HG02642 (cell line): Measurements from ENCODE around the gene KRTAP5-4.
"Not testable (repeated sequence)": the region's sequence is repeated elsewhere in the genome, so short reads cannot be mapped to it uniquely, and the experiment has no call there.

Source experiments
- ATAC-seq: cut with Tn5 transposase; IDR thresholded peaks from one replicate; pipeline ENCODE4 v1.9.1; 2021; ENCODE audit warnings: mild to moderate bottlenecking; ENCODE audit not compliant: unreplicated experiment, poor library complexity

Gene KRTAP5-4

DNA sequence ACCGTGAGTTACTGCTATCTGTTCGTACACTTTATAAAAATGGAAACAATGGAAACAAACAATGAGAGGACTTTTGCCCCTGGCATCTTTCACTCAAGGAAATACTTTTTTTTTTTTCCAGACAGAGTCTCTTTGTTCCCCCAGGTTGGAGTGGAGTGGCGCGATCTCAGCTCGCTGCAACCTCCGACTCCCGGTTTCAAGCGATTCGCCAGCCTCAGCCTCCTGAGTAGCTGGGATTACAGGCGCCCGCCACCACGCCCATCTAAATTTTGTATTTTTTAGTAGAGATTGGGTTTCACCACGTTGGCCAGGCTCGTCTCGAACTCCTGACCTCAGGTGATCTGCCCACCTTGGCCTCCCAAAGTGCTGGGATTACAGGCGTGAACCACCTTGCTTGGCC, 46.2 kb downstream of the KRTAP5-4 start:
- not testable (repeated sequence) for ATAC-seq

DNA sequence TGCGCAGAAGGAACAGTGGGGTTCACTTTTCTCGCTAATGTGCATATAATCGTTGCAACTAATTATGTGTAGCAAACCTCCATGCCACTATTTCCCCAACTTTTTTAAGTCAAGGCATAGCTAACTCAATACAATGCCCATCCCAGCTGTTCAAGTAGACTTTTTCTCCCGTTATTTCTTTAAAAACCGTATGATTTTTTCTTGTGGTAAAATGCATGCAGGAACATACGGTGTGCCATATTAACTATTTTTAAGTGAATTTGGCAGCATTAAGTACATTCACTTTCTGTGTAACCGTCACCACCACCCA, 47.0 kb downstream of the KRTAP5-4 start:
- no peak for ATAC-seq

DNA sequence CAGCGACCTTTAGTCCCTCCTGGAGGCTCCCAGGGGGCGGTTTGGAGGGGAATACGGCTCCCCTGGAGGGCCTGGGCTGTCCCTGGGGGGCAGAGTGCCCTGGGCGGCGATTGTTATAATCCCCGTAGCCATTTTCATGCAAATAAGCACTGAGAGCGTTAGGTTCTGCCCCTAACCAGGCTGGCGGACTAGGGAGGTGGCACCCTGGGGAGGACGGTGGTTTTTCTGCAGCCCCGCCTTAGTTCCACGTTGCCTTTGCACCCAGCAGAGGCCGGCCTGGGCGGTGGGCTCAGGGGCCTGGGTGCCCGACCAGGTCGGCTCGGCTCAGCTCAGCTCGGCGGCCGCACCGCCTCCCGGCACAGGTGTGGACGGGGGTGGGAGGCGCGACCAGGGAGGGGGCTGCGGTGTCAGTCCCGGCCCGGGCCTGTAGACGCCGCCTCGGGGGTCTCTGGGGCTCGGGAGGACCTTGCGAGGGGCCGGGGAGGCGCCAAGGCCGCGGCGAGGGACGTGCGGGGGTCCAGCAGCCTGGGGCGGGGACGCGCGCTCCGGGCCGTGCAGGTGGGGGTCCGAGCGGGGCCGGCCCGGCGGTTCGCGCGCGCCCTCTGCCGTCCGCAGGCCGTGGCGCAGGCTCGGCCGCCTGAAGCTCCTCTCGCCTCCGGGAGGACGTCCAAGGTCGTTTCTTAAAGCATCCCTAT, 47.6 kb downstream of the KRTAP5-4 start:
- ATAC-seq: no peak

DNA sequence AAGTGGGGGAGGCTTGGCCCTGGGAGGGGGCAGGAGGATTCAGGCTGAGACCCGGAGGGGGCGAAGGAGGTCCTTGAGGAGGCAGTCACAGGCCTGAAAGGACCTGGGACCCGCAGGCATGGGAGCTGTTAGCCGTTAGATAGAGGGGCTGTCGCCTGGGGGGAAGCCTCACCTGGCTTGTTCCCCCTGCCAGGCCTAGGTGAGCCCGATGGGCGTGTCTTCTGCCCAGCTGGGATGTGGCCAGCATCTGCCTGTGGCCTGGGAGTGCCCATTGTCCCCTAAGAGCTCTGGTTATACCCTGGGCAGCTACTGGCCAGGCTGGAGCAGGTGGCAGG, 48.1 kb downstream of the KRTAP5-4 start:
- no peak for ATAC-seq

DNA sequence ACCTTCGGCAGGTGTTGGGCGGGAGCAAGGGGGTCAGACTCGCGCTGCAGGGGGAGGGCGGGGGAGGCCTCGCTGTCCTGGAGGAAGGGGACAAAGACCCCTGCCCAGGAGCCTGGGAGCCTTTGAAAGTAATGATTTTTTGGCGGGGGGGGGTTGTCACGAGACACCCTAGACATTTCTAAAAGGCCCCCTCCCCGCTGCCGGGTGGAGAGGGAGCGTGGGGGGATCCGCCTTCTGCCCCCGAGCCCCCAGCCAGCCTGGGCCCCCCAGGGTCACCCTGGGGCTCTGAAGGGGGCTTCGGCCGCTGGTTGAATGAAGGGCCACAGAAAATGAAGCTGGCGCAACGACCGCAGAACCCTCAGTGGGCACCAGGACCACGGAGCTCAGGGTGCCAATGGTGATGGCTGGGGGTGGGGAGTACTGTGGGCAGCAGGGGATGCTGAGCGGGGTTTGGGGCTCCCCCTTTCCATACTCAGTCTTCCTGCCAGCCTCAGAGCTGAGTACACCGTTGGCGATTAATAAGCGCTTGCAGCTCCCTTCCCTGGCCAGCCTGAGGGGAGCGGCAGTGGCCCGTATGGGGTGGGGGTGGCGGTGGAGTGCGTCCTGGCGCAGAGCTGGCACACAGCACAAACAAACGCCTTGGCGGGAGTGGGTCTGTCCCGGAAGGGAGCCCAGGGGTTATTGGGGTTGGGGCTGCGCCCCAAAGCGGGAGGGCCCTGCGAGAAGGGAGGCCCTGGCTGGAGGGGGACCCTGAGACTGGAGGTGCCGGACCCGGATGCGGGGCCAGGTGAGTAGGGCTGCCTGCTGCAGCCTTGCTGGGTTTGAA, 48.6 kb downstream of the KRTAP5-4 start:
- no peak for ATAC-seq

DNA sequence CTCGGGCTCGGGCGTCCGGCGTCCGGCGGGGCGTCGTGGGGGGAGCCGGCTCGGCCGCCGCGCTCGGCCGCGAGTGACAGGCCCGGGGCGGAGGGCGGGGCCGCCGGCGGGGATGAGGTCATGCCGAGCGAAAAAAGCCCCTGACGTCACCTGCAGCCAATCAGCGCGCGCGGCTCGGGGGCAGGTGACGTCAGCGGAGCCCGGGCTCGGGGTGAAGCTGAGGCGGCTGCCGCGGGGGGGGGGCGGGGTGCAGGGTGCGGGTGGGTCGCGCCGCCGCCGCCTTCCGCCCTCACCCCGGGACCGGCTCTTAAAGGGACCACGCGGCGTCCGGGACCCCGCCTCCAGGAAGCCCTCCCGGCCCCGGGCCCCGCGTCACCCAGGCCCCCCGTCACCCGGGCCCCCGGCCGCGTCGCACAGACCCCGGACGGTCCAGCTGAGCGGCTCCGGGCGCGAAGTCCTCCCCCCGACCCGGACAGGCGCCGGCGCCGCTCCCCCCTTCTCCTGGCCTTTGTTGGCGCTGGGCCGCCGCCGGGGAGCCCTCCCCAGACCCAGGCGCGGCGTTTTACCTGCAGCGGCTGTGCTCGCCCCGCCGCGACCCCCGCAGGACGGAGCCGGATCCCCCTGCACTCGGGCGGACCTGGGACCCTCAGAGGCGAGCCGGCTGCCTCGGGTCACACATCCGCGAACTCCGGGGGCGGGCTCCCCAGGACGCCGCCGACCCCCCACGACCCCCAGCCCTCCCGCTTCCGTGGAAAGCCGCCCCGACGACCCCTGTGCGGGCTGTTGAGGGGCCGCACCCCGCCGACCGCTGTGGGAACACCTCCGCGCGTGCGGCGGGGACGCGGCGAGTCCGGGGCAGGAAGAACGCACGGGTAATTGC, 49.5 kb downstream of the KRTAP5-4 start, which contains the start of gene DUSP8:
TSS of gene DUSP8 (minus strand) at position 75 of the 880 bp plus-strand sequence. CDS start 6,445 bp downstream, outside the sequence.
- ATAC-seq: peak; percentile 54

DNA sequence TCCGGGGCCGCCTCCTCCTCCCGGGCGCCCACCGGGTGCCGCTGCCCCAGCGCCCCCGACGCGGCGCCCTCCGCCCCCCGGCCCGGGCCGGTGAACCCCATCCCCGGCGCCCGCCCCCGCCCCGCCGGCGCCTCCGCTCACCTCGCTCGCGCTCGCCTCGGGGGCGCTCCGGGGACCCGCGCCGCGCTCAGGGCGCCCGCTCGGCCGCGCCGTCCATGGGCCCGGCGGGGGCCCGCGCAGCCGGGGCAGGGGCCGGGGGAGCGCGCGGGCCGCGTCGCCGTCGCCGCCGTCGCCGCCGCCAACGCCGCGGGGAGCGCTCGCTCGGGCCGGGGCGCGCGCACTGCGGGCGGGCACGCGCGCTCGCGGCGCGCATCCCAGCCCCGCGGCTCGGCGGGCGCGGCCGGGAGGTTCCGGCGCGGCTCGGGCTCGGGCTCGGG, 50.2 kb downstream of the KRTAP5-4 start:
- no peak for ATAC-seq
